DND-41 (cell line): ENCODE measurements around the gene CROT.

Experiments used
- ATAC-seq: fragments of 200-7000 bp; cut with Tn5 transposase; 3 replicates; pipeline ENCODE4 v1.9.1; 2021; ENCODE audit warnings: low read depth; ENCODE audit not compliant: insufficient read depth
- DNase-seq: peaks from one replicate; pipeline ENCODE4 v3.0.0-alpha.2; 2020
- H2AFZ ChIP-seq: 2 replicates; pipeline ENCODE4 v1.6.0; 2012; ENCODE audit warnings: low read depth, low read length
- H3K27ac ChIP-seq: 2 replicates; pipeline ENCODE4 v1.5.1; 2012; ENCODE audit warnings: low read length, inconsistent platforms
- H3K27me3 ChIP-seq: fragments of 200-600 bp; sonication (generic); 2 replicates; pipeline ENCODE4 v1.6.0; 2012; ENCODE audit warnings: low read length, mild to moderate bottlenecking, inconsistent platforms; ENCODE audit not compliant: insufficient read depth, poor library complexity
- H3K36me3 ChIP-seq: 2 replicates; pipeline ENCODE4 v1.5.1; 2012; ENCODE audit warnings: low read length, inconsistent platforms; ENCODE audit not compliant: insufficient read depth
- H3K4me1 ChIP-seq: 2 replicates; pipeline ENCODE4 v1.5.1; 2012; ENCODE audit warnings: mild to moderate bottlenecking, low read length; ENCODE audit not compliant: insufficient read depth
- H3K4me2 ChIP-seq: 2 replicates; pipeline ENCODE4 v1.6.0; 2012; ENCODE audit warnings: mild to moderate bottlenecking, moderate library complexity, low read length, inconsistent platforms; ENCODE audit not compliant: insufficient read depth
- H3K4me3 ChIP-seq, 2 experiments: fragments of 200-600 bp in 1 of 2; shearing (Covaris generic) in 1 of 2; 2 replicates each; pipeline ENCODE4 v1.5.1; 2012 to 2016; ENCODE audit warnings: inconsistent platforms in 2 of 2, low read length in 2 of 2, mild to moderate bottlenecking in 2 of 2, low read depth in 1 of 2, moderate library complexity in 1 of 2
- H3K79me2 ChIP-seq: 2 replicates; pipeline ENCODE4 v1.6.0; 2012; ENCODE audit warnings: low read length, inconsistent platforms; ENCODE audit not compliant: insufficient read depth
- H3K9ac ChIP-seq: 2 replicates; pipeline ENCODE4 v1.6.0; 2012; ENCODE audit warnings: low read depth, mild to moderate bottlenecking, inconsistent platforms, low read length, moderate library complexity
- H3K9me3 ChIP-seq: 2 replicates; pipeline ENCODE4 v1.5.1; 2012; ENCODE audit warnings: low read length, moderate library complexity, mild to moderate bottlenecking, inconsistent platforms; ENCODE audit not compliant: insufficient read depth, severe bottlenecking
- H4K20me1 ChIP-seq: 2 replicates; pipeline ENCODE4 v1.6.0; 2012; ENCODE audit warnings: low read length; ENCODE audit not compliant: insufficient read depth
- EZH2 ChIP-seq: IDR thresholded peaks from 3 replicates; pipeline ENCODE4 v1.6.1; 2012; ENCODE audit warnings: borderline replicate concordance, low read depth, mild to moderate bottlenecking, moderate library complexity, low read length, inconsistent platforms; ENCODE audit not compliant: severe bottlenecking
- TF ChIP-seq, protein P1 (sequence below): IDR thresholded peaks from 2 replicates; pipeline ENCODE4 v1.5.1; 2012; ENCODE audit warnings: borderline replicate concordance, low read length, moderate library complexity, mild to moderate bottlenecking; ENCODE audit not compliant: poor library complexity, severe bottlenecking; ENCODE audit errors: extremely low read depth

CROT gene

GRCh38 chr7:87312215-87312865 is 33.1 kb upstream of the CROT start:
- no peaks in the 10 kb centered on the region for H4K20me1 ChIP-seq
- H3K9ac ChIP-seq: no peak overlapping the region
- no peaks in the 10 kb centered on the region for H3K79me2 ChIP-seq
- H2AFZ ChIP-seq: no peak overlapping the region
- no peaks in the 10 kb centered on the region for H3K9me3 ChIP-seq
- no peak overlapping the region for H3K4me2 ChIP-seq
- no peaks in the 10 kb centered on the region for H3K4me1 ChIP-seq
- no peak overlapping the region for H3K4me3 ChIP-seq
- ATAC-seq (peak; percentile 85), DNase-seq (peak; percentile 56)
- H3K27ac ChIP-seq: no peak overlapping the region
- TF ChIP-seq, protein P1, sequence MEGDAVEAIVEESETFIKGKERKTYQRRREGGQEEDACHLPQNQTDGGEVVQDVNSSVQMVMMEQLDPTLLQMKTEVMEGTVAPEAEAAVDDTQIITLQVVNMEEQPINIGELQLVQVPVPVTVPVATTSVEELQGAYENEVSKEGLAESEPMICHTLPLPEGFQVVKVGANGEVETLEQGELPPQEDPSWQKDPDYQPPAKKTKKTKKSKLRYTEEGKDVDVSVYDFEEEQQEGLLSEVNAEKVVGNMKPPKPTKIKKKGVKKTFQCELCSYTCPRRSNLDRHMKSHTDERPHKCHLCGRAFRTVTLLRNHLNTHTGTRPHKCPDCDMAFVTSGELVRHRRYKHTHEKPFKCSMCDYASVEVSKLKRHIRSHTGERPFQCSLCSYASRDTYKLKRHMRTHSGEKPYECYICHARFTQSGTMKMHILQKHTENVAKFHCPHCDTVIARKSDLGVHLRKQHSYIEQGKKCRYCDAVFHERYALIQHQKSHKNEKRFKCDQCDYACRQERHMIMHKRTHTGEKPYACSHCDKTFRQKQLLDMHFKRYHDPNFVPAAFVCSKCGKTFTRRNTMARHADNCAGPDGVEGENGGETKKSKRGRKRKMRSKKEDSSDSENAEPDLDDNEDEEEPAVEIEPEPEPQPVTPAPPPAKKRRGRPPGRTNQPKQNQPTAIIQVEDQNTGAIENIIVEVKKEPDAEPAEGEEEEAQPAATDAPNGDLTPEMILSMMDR: peak; percentile 98
- TF ChIP-seq EZH2: no peak
- H3K27me3 ChIP-seq: no peaks in the 10 kb centered on the region
- no peaks in the 10 kb centered on the region for H3K36me3 ChIP-seq

DNA sequence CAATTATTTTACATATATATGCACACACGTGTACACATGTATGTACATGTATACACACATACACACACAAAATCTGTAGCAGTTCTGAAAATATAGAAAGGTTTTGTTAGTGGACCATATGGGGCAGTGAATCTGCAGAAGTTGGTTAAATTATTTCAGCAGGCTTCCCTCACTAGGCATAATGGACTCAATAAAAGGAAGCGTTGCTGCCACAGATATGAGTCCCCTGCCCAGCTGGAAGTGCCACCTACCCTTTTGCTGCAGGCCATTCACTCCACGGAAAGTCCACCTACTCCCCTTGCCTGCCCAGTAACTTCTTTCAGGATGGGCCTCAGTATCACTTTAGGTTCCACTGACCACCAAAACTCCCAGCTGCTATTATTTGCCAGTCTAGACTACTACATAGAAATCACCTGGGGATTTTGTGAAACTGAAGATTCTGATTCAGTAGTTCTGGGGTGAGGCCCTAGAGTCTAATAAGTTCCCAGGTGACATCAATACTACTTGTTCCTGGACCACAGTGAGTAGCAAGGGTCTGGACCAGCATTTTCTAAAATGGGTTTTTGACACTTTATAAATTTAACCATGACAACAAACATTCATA is 29.3 kb upstream of the CROT start:
- H3K79me2 ChIP-seq: no peaks in the 10 kb centered on the region
- H3K4me2 ChIP-seq: no peak overlapping the region
- DNase-seq (no peak), ATAC-seq (no peak)
- H3K27ac ChIP-seq: no peak overlapping the region
- no peaks in the 10 kb centered on the region for H3K36me3 ChIP-seq
- H3K4me1 ChIP-seq: no peaks in the 10 kb centered on the region
- H2AFZ ChIP-seq: no peak overlapping the region
- TF ChIP-seq EZH2: no peak
- TF ChIP-seq, protein P1: no peak
- no peaks in the 10 kb centered on the region for H3K9me3 ChIP-seq
- H3K4me3 ChIP-seq: no peak overlapping the region
- H3K9ac ChIP-seq: no peak overlapping the region
- no peaks in the 10 kb centered on the region for H3K27me3 ChIP-seq
- no peaks in the 10 kb centered on the region for H4K20me1 ChIP-seq

- Histone ChIP-seq H3K4me3 (no peak overlapping the region), H3K27ac (no peak overlapping the region), H3K4me1 (no peaks in the 10 kb centered on the region), H3K9me3 (no peaks in the 10 kb centered on the region), H3K27me3 (no peaks in the 10 kb centered on the region), H3K4me2 (no peak overlapping the region), H2AFZ (no peak overlapping the region), H3K36me3 (no peaks in the 10 kb centered on the region), H4K20me1 (no peaks in the 10 kb centered on the region), H3K79me2 (no peaks in the 10 kb centered on the region), H3K9ac (no peak overlapping the region)
- DNase-seq: no peak
- TF ChIP-seq EZH2: no peak
- TF ChIP-seq, protein P1: no peak
- peak; percentile 31; the same call in 1 of the 3 replicates for ATAC-seq
Observed at GRCh38 chr7:87316846-87317552, 28.5 kb upstream of the CROT start.
